A549 (cell line): ENCODE data around the gene HEXD. TPM values are rescaled to one million over a fixed set of nuclear protein-coding genes. Genes with fewer than 3 reads are reported as not detected.

ENCODE experiments used
- ATAC-seq, 2 experiments: fragments of 200-7000 bp in 1 of 2; fragments of >200 bp in 1 of 2; cut with Nextera tagmentation in 1 of 2; cut with Tn5 transposase in 1 of 2; 3 replicates each; pipeline versions ENCODE4 v1.8.0 to v1.9.1; 2018 to 2020; ENCODE audit warnings: mild to moderate bottlenecking in 1 of 2, moderate library complexity in 1 of 2
- CTCF ChIA-PET: fragments of 300-600 bp; sonication (Branson Sonifier 250); formaldehyde crosslinking; extraction: SDS; loops from one replicate; lab custom pipeline; 2021; ENCODE audit warnings: antibody characterized with exemption, inconsistent platforms; lab: Yijun Ruan, JAX
- POLR2A ChIA-PET: fragments of 350-600 bp; formaldehyde crosslinking; extraction: SDS; loops from one replicate; lab custom pipeline; 2021; ENCODE audit warnings: antibody characterized with exemption, inconsistent platforms; lab: Yijun Ruan, JAX
- DNase-seq, 2 experiments: peaks; one replicate each; pipeline versions ENCODE4 v3.0.0 to v3.0.0-alpha.2; 2011 to 2016; ENCODE audit warnings: low read depth in 1 of 2, low spot score in 1 of 2
- FAIRE-seq: peaks from 2 replicates; lab custom pipeline; 2011; peaks lifted over from hg19 to GRCh38; lab: Jason Lieb, UNC
- H3K27ac ChIP-seq, 2 experiments: fragments of >200 bp; sonication (Bioruptor Twin); formaldehyde crosslinking; 3 replicates each; pipeline ENCODE4 v1.5.1; 2016 to 2017
- H3K4me1 ChIP-seq: fragments of >200 bp; sonication (Bioruptor Twin); formaldehyde crosslinking; 3 replicates; pipeline ENCODE4 v1.6.1; 2016
- H3K4me2 ChIP-seq: fragments of >200 bp; sonication (Bioruptor Twin); formaldehyde crosslinking; 3 replicates; pipeline ENCODE4 v1.6.1; 2016
- H3K4me3 ChIP-seq: fragments of >200 bp; sonication (Bioruptor Twin); formaldehyde crosslinking; 3 replicates; pipeline ENCODE4 v1.5.1; 2016
- H3K9me3 ChIP-seq: fragments of >200 bp; sonication (Bioruptor Twin); formaldehyde crosslinking; 3 replicates; pipeline ENCODE4 v1.6.1; 2016
- BCL3 ChIP-seq: fragments of >200 bp; sonication (Bioruptor Twin); formaldehyde crosslinking; IDR thresholded peaks from 3 replicates; pipeline ENCODE4 v1.6.1; 2016
- CBX2 ChIP-seq: fragments of 200-600 bp; sonication (generic); IDR thresholded peaks from 2 replicates; pipeline ENCODE4 v1.6.1; 2016; ENCODE audit warnings: low read depth, mild to moderate bottlenecking, borderline replicate concordance
- CEBPB ChIP-seq, 2 experiments: fragments of >200 bp in 1 of 2; sonication (Bioruptor Twin) in 1 of 2; formaldehyde crosslinking in 1 of 2; IDR thresholded peaks; 2 replicates each; pipeline ENCODE4 v1.6.1; 2012 to 2016
- CHD4 ChIP-seq: fragments of 200-600 bp; sonication (generic); IDR thresholded peaks from 2 replicates; pipeline ENCODE4 v1.6.1; 2016; ENCODE audit warnings: antibody characterized with exemption, mild to moderate bottlenecking, borderline replicate concordance
- CTCF ChIP-seq: fragments of >200 bp; sonication (Bioruptor Twin); formaldehyde crosslinking; IDR thresholded peaks from 3 replicates; pipeline ENCODE4 v1.5.1; 2016
- E2F6 ChIP-seq: IDR thresholded peaks from 2 replicates; pipeline ENCODE4 v1.6.1; 2012; ENCODE audit warnings: low read depth, borderline replicate concordance
- EHF ChIP-seq: fragments of 250-450 bp; sonication (Bioruptor Pico); IDR thresholded peaks from 2 replicates; pipeline ENCODE4 v1.5.0; 2020; ENCODE audit warnings: mild to moderate bottlenecking
- EHMT2 ChIP-seq: fragments of 200-600 bp; sonication (generic); IDR thresholded peaks from 2 replicates; pipeline ENCODE4 v1.6.1; 2016; ENCODE audit warnings: antibody characterized with exemption, low read depth, mild to moderate bottlenecking, moderate library complexity
- EP300 ChIP-seq, 2 experiments: fragments of >200 bp; sonication (Bioruptor Twin); formaldehyde crosslinking; IDR thresholded peaks; 2 replicates in 1 of 2; 3 replicates in 1 of 2; pipeline ENCODE4 v1.6.1; 2016 to 2017
- ESRRA ChIP-seq: fragments of 150-350 bp; IDR thresholded peaks from 2 replicates; pipeline ENCODE4 v1.6.1; 2014; ENCODE audit warnings: mild to moderate bottlenecking, low read length, borderline replicate concordance
- FOSB ChIP-seq: fragments of 250-450 bp; sonication (Bioruptor Pico); IDR thresholded peaks from 2 replicates; pipeline ENCODE4 v1.5.0; 2020; ENCODE audit warnings: mild to moderate bottlenecking, moderate library complexity
- FOXS1 ChIP-seq: fragments of 250-450 bp; sonication (Bioruptor Pico); IDR thresholded peaks from 2 replicates; pipeline ENCODE4 v1.5.0; 2020; ENCODE audit warnings: mild to moderate bottlenecking, moderate library complexity
- GATA3 ChIP-seq: IDR thresholded peaks from 2 replicates; pipeline ENCODE4 v1.6.1; 2012; ENCODE audit warnings: borderline replicate concordance
- HES2 ChIP-seq: fragments of >200 bp; sonication (Bioruptor Twin); formaldehyde crosslinking; IDR thresholded peaks from 2 replicates; pipeline ENCODE4 v1.6.1; 2016
- HEYL ChIP-seq: fragments of 250-450 bp; sonication (Bioruptor Pico); IDR thresholded peaks from 2 replicates; pipeline ENCODE4 v1.8.0; 2021; ENCODE audit warnings: mild to moderate bottlenecking, moderate library complexity
- HOXB5 ChIP-seq: fragments of 250-450 bp; sonication (Bioruptor Pico); IDR thresholded peaks from 2 replicates; pipeline ENCODE4 v1.5.0; 2020; ENCODE audit warnings: mild to moderate bottlenecking, moderate library complexity
- JUN ChIP-seq, 2 experiments: fragments of >200 bp; sonication (Bioruptor Twin); formaldehyde crosslinking; IDR thresholded peaks; 2 replicates in 1 of 2; 3 replicates in 1 of 2; pipeline ENCODE4 v1.6.1; 2016 to 2017
- KDM5A ChIP-seq: fragments of 200-600 bp; sonication (generic); IDR thresholded peaks from 2 replicates; pipeline ENCODE4 v1.6.1; 2016; ENCODE audit warnings: antibody characterized with exemption, mild to moderate bottlenecking
- MAZ ChIP-seq: fragments of 150-350 bp; IDR thresholded peaks from 2 replicates; pipeline ENCODE4 v1.6.1; 2014; ENCODE audit warnings: antibody characterized with exemption, low read depth, low read length, borderline replicate concordance
- NFE2L2 ChIP-seq: fragments of 150-350 bp; conservative IDR thresholded peaks from 2 replicates; pipeline ENCODE4 v1.6.1; 2014; ENCODE audit warnings: low read length
- POLR2A ChIP-seq: IDR thresholded peaks from 2 replicates; pipeline ENCODE4 v1.6.1; 2012; ENCODE audit warnings: mild to moderate bottlenecking, low read length
- POLR2AphosphoS2 ChIP-seq: conservative IDR thresholded peaks from 2 replicates; pipeline ENCODE4 v1.6.1; 2012; ENCODE audit warnings: low read length, improper control_type of control experiment, inconsistent platforms
- RCOR1 ChIP-seq: fragments of 150-350 bp; IDR thresholded peaks from 2 replicates; pipeline ENCODE4 v1.6.1; 2014; ENCODE audit warnings: antibody characterized with exemption, low read length, low read depth
- RFX5 ChIP-seq: fragments of 450-650 bp; IDR thresholded peaks from 2 replicates; pipeline ENCODE4 v1.7.1; 2014; ENCODE audit warnings: antibody characterized with exemption, mild to moderate bottlenecking, moderate library complexity
- SREBF2 ChIP-seq: fragments of 450-650 bp; IDR thresholded peaks from 2 replicates; pipeline ENCODE4 v1.6.1; 2014; ENCODE audit warnings: mild to moderate bottlenecking, moderate library complexity
- TFCP2L1 ChIP-seq: fragments of 250-450 bp; sonication (Bioruptor Pico); IDR thresholded peaks from 2 replicates; pipeline ENCODE4 v1.5.0; 2021; ENCODE audit warnings: mild to moderate bottlenecking
- USF2 ChIP-seq: fragments of 450-650 bp; IDR thresholded peaks from 2 replicates; pipeline ENCODE4 v1.6.1; 2014; ENCODE audit warnings: antibody characterized with exemption
- ZFP36 ChIP-seq: fragments of 450-650 bp; IDR thresholded peaks from 2 replicates; pipeline ENCODE4 v1.6.1; 2014; ENCODE audit warnings: borderline replicate concordance; ENCODE audit not compliant: partially characterized antibody
- ZSCAN20 ChIP-seq: fragments of 250-450 bp; sonication (Bioruptor Pico); IDR thresholded peaks from 2 replicates; pipeline ENCODE4 v1.8.0; 2022; ENCODE audit warnings: mild to moderate bottlenecking, moderate library complexity
- WGBS: methylation state at CpG from one replicate; pipeline ENCODE4 v1.1.6; 2017; ENCODE audit errors: missing lambda C conversion rate; 5-methylcytosine and 5-hydroxymethylcytosine counted together
- polyA plus RNA-seq, 4 experiments: library from polyadenylated mRNA; depleted of rRNA in 3 of 4; stranded (reverse); fragments of >200 nt; fragmentation: RNase III in 1 of 4; extraction: RNeasy Plus Mini Kit Qiagen cat#74134 plus additional on column Dnase treatment in 1 of 4; gene quantifications; 2 replicates in 3 of 4; 3 replicates in 1 of 4; pipeline ENCODE4 v1.2.3, GENCODE V29; 2011 to 2017

HEXD gene
- polyA plus RNA-seq, 2 of the 4 experiments (the other 2 are of a cell fraction), result 18.0 to 19.5 TPM

- ChIA-PET POLR2A (no interaction called here), CTCF (interaction anchor here (1.5 to 3.3 kb wide), 3 partner anchors 11 to 32 kb away, joined by 3 to 8 read pairs (median 6); no protein-coding TSS in a partner anchor)
- H3K4me3 ChIP-seq, result no peak overlapping the region
- no peak for DNase-seq
- H3K9me3 ChIP-seq, result no peaks in the 10 kb centered on the region
- WGBS, result 89% methylated on average over 12 of the region's 18 CpGs
- no peak for FAIRE-seq
- ATAC-seq, result no peak
- H3K4me2 ChIP-seq, result no peak overlapping the region
- no peak overlapping the region for H3K27ac ChIP-seq
- no peak for TF ChIP-seq RFX5
- no peak for TF ChIP-seq CTCF
- no peak for TF ChIP-seq TFCP2L1 (CRISPR knock-in tag)
- no peak for TF ChIP-seq HEYL (CRISPR knock-in tag)
- no peak for TF ChIP-seq FOXS1 (CRISPR knock-in tag)
- no peak for TF ChIP-seq CEBPB (IDR thresholded peaks at IDR 0.05)
- no peak for TF ChIP-seq GATA3
- TF ChIP-seq USF2, result no peak
- TF ChIP-seq POLR2A, result no peak
- no peak for TF ChIP-seq ZFP36
- TF ChIP-seq BCL3, result no peak
- TF ChIP-seq KDM5A, result no peak
- no peak for TF ChIP-seq HES2
- no peak for TF ChIP-seq HOXB5
- TF ChIP-seq ESRRA, result no peak
- TF ChIP-seq SREBF2, result no peak
- TF ChIP-seq E2F6, result no peak
- TF ChIP-seq FOSB (CRISPR knock-in tag), result no peak
- TF ChIP-seq POLR2AphosphoS2, result no peak
- no peak for TF ChIP-seq CBX2
- H3K4me1 ChIP-seq, result peaks cover 29% of the 10 kb centered on the region
Measured at GRCh38 chr17:82383411-82383810, 34.7 kb upstream of the HEXD start.

- H3K4me2 ChIP-seq, result no peak overlapping the region; the same call in 2 of the 3 replicates
Measured at GRCh38 chr17:82384051-82384729, 34.0 kb upstream of the HEXD start.

More at GRCh38 chr17:82384051-82384729, 34.0 kb upstream of the HEXD start:
- no peaks in the 10 kb centered on the region for H3K9me3 ChIP-seq
- peaks cover 29% of the 10 kb centered on the region for H3K4me1 ChIP-seq
- no peak overlapping the region for H3K4me3 ChIP-seq
- TF ChIP-seq RCOR1, result no peak
- TF ChIP-seq EP300 (IDR thresholded peaks at IDR 0.05), result no peak
- TF ChIP-seq EHF (CRISPR knock-in tag), result no peak
- no peak for TF ChIP-seq MAZ
- no peak for TF ChIP-seq BCL3
- no peak for TF ChIP-seq ZFP36
- TF ChIP-seq ZSCAN20 (CRISPR knock-in tag), result no peak
- TF ChIP-seq RFX5, result no peak
- TF ChIP-seq FOXS1 (CRISPR knock-in tag), result no peak
- no peak for TF ChIP-seq NFE2L2
- TF ChIP-seq GATA3, result no peak
- TF ChIP-seq EHMT2, result no peak
- TF ChIP-seq HOXB5, result no peak
- no peak for TF ChIP-seq JUN (IDR thresholded peaks at IDR 0.05)
- TF ChIP-seq CHD4, result no peak
- ChIA-PET CTCF (interaction anchor here (1.5 to 3.3 kb wide), 6 partner anchors 12 to 148 kb away, joined by 3 to 9 read pairs (median 6); no protein-coding TSS in a partner anchor), POLR2A (no interaction called here)
- no peak for FAIRE-seq
- peak overlapping the region in 1 of 2 experiments; percentile 38; a peak in 3 of 6 replicates for H3K27ac ChIP-seq
- ATAC-seq, result no peak; a peak in 1 of 6 replicates
- DNase-seq, result no peak
- 76% methylated on average over 21 of the region's 22 CpGs for WGBS
